Endothelial cell of umbilical vein (primary cell): Measurements from ENCODE around the gene PPP1R16B. TPM values are rescaled to one million over a fixed set of nuclear protein-coding genes. Genes with fewer than 3 reads are reported as not detected.

ENCODE experiments used
- BruUV-seq: library from RNA; stranded (reverse); fragments of 400-500 nt; replicated peaks from 2 replicates; lab custom pipeline; 2021; lab: Mats Ljungman, UMichigan
- CTCF ChIA-PET: fragments of 300-600, 350-600 bp; sonication (Branson Sonifier 250); formaldehyde crosslinking; loops from one replicate; lab custom pipeline; 2021; ENCODE audit warnings: antibody characterized with exemption, inconsistent platforms; lab: Charles Lee
- POLR2A ChIA-PET: fragments of 300-600, 350-600 bp; sonication (Branson Sonifier 250); formaldehyde crosslinking; loops from one replicate; lab custom pipeline; 2021; ENCODE audit warnings: antibody characterized with exemption, inconsistent platforms; lab: Charles Lee
- DNase-seq: peaks from one replicate; pipeline ENCODE4 v3.0.0-alpha.2; 2011; ENCODE audit warnings: low read depth, low spot score
- FAIRE-seq: peaks from 2 replicates; lab custom pipeline; 2011; peaks lifted over from hg19 to GRCh38; lab: Jason Lieb, UNC
- H2AFZ ChIP-seq: 2 replicates; pipeline ENCODE4 v1.6.0; 2012; ENCODE audit warnings: low read depth, low read length, control low read depth, inconsistent platforms
- H3K27ac ChIP-seq: 2 replicates; pipeline ENCODE4 v1.5.1; 2011; ENCODE audit warnings: low read depth, mild to moderate bottlenecking, control low read depth, low read length, moderate library complexity; ENCODE audit not compliant: insufficient read depth
- H3K27me3 ChIP-seq, 2 experiments: 2 replicates each; pipeline versions ENCODE4 v1.6.0 to v1.6.1; 2011; ENCODE audit warnings: low read length in 2 of 2, mixed read lengths in 1 of 2; ENCODE audit not compliant: control insufficient read depth in 2 of 2, insufficient read depth in 2 of 2
- H3K36me3 ChIP-seq, 2 experiments: 2 replicates in 1 of 2; 3 replicates in 1 of 2; pipeline ENCODE4 v1.5.1; 2011; ENCODE audit warnings: low read length in 2 of 2, mild to moderate bottlenecking in 1 of 2, moderate library complexity in 1 of 2; ENCODE audit not compliant: control insufficient read depth in 2 of 2, insufficient read depth in 2 of 2; ENCODE audit errors: extremely low read depth in 1 of 2
- H3K4me1 ChIP-seq: 3 replicates; pipeline ENCODE4 v1.5.1; 2011; ENCODE audit warnings: mild to moderate bottlenecking, low read length; ENCODE audit not compliant: control insufficient read depth, insufficient read depth; ENCODE audit errors: extremely low read depth
- H3K4me2 ChIP-seq: 2 replicates; pipeline ENCODE4 v1.6.1; 2011; ENCODE audit warnings: low read length, control low read depth, mixed read lengths; ENCODE audit not compliant: insufficient read depth
- H3K4me3 ChIP-seq, 3 experiments: fragments of 200-600 bp in 1 of 3; sonication (generic), shearing (Covaris generic) in 1 of 3; replicated peaks in 1 of 3; 2 replicates each; pipeline ENCODE4 v1.5.1; 2011 to 2016; ENCODE audit warnings: control low read depth in 3 of 3, low read length in 3 of 3, mild to moderate bottlenecking in 2 of 3, inconsistent platforms in 1 of 3, low read depth in 1 of 3, moderate library complexity in 1 of 3; ENCODE audit not compliant: insufficient read depth in 1 of 3
- H3K79me2 ChIP-seq: 2 replicates; pipeline ENCODE4 v1.6.0; 2012; ENCODE audit warnings: low read length, inconsistent platforms; ENCODE audit not compliant: control insufficient read depth, insufficient read depth
- H3K9ac ChIP-seq: replicated peaks from 2 replicates; pipeline ENCODE3; 2011; ENCODE audit warnings: low read length, control low read depth; ENCODE audit not compliant: insufficient read depth; ENCODE audit errors: extremely low read depth
- H3K9me1 ChIP-seq: replicated peaks from 3 replicates; pipeline ENCODE4 v1.6.0; 2011; ENCODE audit warnings: mild to moderate bottlenecking, low read length; ENCODE audit not compliant: control insufficient read depth, insufficient read depth; ENCODE audit errors: extremely low read depth
- H3K9me3 ChIP-seq: replicated peaks from 2 replicates; pipeline ENCODE4 v1.5.1; 2012; ENCODE audit warnings: low read length, inconsistent platforms; ENCODE audit not compliant: control insufficient read depth, insufficient read depth
- H4K20me1 ChIP-seq: replicated peaks from 2 replicates; pipeline ENCODE3; 2011; ENCODE audit warnings: mild to moderate bottlenecking, low read length; ENCODE audit not compliant: control insufficient read depth, insufficient read depth; ENCODE audit errors: extremely low read depth
- CTCF ChIP-seq, 2 donors: IDR thresholded peaks; 1 replicate in 1 of 2; 2 replicates in 1 of 2; pipeline ENCODE4 v1.5.1; 2011; ENCODE audit warnings: low read length in 2 of 2, mild to moderate bottlenecking in 2 of 2, moderate library complexity in 2 of 2, control low read depth in 1 of 2, inconsistent platforms in 1 of 2, low read depth in 1 of 2; ENCODE audit not compliant: insufficient read depth in 1 of 2; ENCODE audit errors: extremely low read depth in 1 of 2
- EZH2 ChIP-seq: IDR thresholded peaks from 2 replicates; pipeline ENCODE4 v1.6.1; 2012; ENCODE audit warnings: borderline replicate concordance, low read depth, mild to moderate bottlenecking, moderate library complexity, low read length, inconsistent platforms; ENCODE audit not compliant: severe bottlenecking
- FOS ChIP-seq: IDR thresholded peaks from 2 replicates; pipeline ENCODE4 v1.6.1; 2011; ENCODE audit warnings: mild to moderate bottlenecking, low read length, moderate library complexity, borderline replicate concordance; ENCODE audit not compliant: insufficient read depth
- GATA2 ChIP-seq: IDR thresholded peaks from 2 replicates; pipeline ENCODE4 v1.7.0; 2011; ENCODE audit warnings: low read depth, mild to moderate bottlenecking, moderate library complexity, mixed read lengths, low read length; ENCODE audit not compliant: insufficient read length, insufficient read depth
- JUN ChIP-seq: IDR thresholded peaks from 2 replicates; pipeline ENCODE4 v1.6.1; 2011; ENCODE audit warnings: borderline replicate concordance, low read depth; ENCODE audit not compliant: insufficient read length, insufficient read depth
- MAX ChIP-seq: IDR thresholded peaks from 2 replicates; pipeline ENCODE4 v1.6.1; 2011; ENCODE audit not compliant: insufficient read depth, insufficient read length
- MYC ChIP-seq: IDR thresholded peaks from one replicate; pipeline ENCODE4 v1.6.1; 2011; ENCODE audit warnings: mild to moderate bottlenecking, low read depth, low read length
- POLR2A ChIP-seq: IDR thresholded peaks from 2 replicates; pipeline ENCODE4 v1.6.1; 2012; ENCODE audit warnings: low read depth, mild to moderate bottlenecking, control low read depth, low read length
- POLR2AphosphoS5 ChIP-seq: IDR thresholded peaks from 2 replicates; pipeline ENCODE4 v1.6.1; 2012; ENCODE audit warnings: low read depth, mild to moderate bottlenecking, control low read depth, low read length, moderate library complexity; ENCODE audit not compliant: insufficient read depth
- dilution Hi-C: fragments of 300-500 bp; cut with MboI; formaldehyde crosslinking; loops from one replicate; pipeline ENCODE4 v1.15.0; 2019; ENCODE audit warnings: low sequenced_read_pairs; ENCODE audit not compliant: extremely low pct_ligation_motif_present
- intact Hi-C: fragments of 100-400 bp; cut with micrococcal nuclease; formaldehyde crosslinking; loops from one replicate; pipeline ENCODE4 v1.10.0; 2022
- polyA plus RNA-seq, 4 experiments: library from polyadenylated mRNA; depleted of rRNA in 3 of 4; stranded (reverse) in 3 of 4; unstranded in 1 of 4; fragments of >200 nt; gene quantifications; 2 replicates each; pipeline versions ENCODE4 v1.2.1 to v1.2.3, GENCODE V29; 2011 to 2012; ENCODE audit warnings: missing spikeins in 1 of 4
- total RNA-seq: library from RNA; stranded (reverse); gene quantifications from 2 replicates; pipeline ENCODE4 v1.2.3, GENCODE V29; 2021

The PPP1R16B gene
- total and polyA plus RNA-seq, 2 donors (not counting 3 experiments of a cell fraction or from before 2014, with no cell fraction given), result 34.7 to 68.1 TPM

GRCh38 chr20:38812182-38812581 is 6.7 kb downstream of the PPP1R16B start:
- Histone ChIP-seq H3K9me3 (no peaks in the 10 kb centered on the region), H2AFZ (no peak overlapping the region), H3K79me2 (no peaks in the 10 kb centered on the region), H3K9me1 (no peaks in the 10 kb centered on the region), H3K4me1 (peaks cover 43% of the 10 kb centered on the region), H3K27ac (peak overlapping the region; percentile 47), H3K4me2 (peak overlapping the region; percentile 16), H3K36me3 (peaks cover 0 to 11% of the 10 kb centered on the region in 2 experiments), H3K27me3 (no peaks in the 10 kb centered on the region), H3K9ac (peak overlapping the region; percentile 21), H3K4me3 (no peak overlapping the region), H4K20me1 (no peaks in the 10 kb centered on the region)
- no TSS peak for BruUV-seq
- CTCF ChIA-PET, result interaction anchor here (0.8 to 1.8 kb wide), 5 partner anchors 15 to 86 kb away, joined by 3 to 14 read pairs (median 6); no protein-coding TSS in a partner anchor
- FAIRE-seq (peak; percentile 87), DNase-seq (peak; percentile 96)
- intact Hi-C loops (loop anchor here (1.0 kb wide), 1 partner anchor 15 kb away; no protein-coding TSS in a partner anchor), dilution Hi-C loops (no loop called here)
- POLR2A ChIA-PET, result interaction anchor here (1.0 to 1.3 kb wide), 2 partner anchors 15 to 63 kb away, joined by 4 to 12 read pairs; no protein-coding TSS in a partner anchor
- TF ChIP-seq MAX (no peak), FOS (no peak), POLR2AphosphoS5 (peak; percentile 25), CTCF (IDR thresholded peaks at IDR 0.05; ENCODE audit: extremely low read depth in 1 of 2, insufficient read depth in 1 of 2, low read depth in 1 of 2, low read length in 2 of 2) (no peak), POLR2A (peak; percentile 21), GATA2 (no peak), MYC (no peak), EZH2 (no peak), JUN (peak; percentile 10)
